HFFc6 (cell line): ENCODE measurements around the gene TEPSIN. TPM values are rescaled to one million over a fixed set of nuclear protein-coding genes. Genes with fewer than 3 reads are reported as not detected.

ENCODE experiments used
- DNase-seq: peaks from one replicate; pipeline ENCODE4 v3.0.0-alpha.2; 2018
- H3K27ac Mint-ChIP-seq: 2 replicates; pipeline ENCODE4 v1.8.0; 2020; ENCODE audit warnings: mild to moderate bottlenecking, mixed read lengths
- H3K27me3 Mint-ChIP-seq: 2 replicates; pipeline ENCODE4 v1.8.0; 2021; ENCODE audit warnings: mild to moderate bottlenecking, moderate library complexity, mixed read lengths; ENCODE audit not compliant: insufficient read depth
- H3K36me3 Mint-ChIP-seq: 2 replicates; pipeline ENCODE4 v1.8.0; 2021; ENCODE audit warnings: low read depth, mixed read lengths
- H3K4me1 Mint-ChIP-seq: 2 replicates; pipeline ENCODE4 v1.8.0; 2020; ENCODE audit warnings: low read depth, mixed read lengths
- H3K4me3 Mint-ChIP-seq: 2 replicates; pipeline ENCODE4 v1.8.0; 2020; ENCODE audit warnings: mild to moderate bottlenecking, moderate library complexity, mixed read lengths
- H3K9me3 Mint-ChIP-seq: 2 replicates; pipeline ENCODE4 v1.8.0; 2020; ENCODE audit warnings: mild to moderate bottlenecking, mixed read lengths
- CTCF ChIP-seq: fragments of 200-600 bp; sonication (generic); IDR thresholded peaks from 2 replicates; pipeline ENCODE4 v1.5.0; 2021; ENCODE audit warnings: antibody characterized with exemption, mild to moderate bottlenecking
- total RNA-seq, 6 experiments: library from RNA; stranded (reverse); fragmentation: NEBNext Ultra II Directional; extraction: Animal tissue kit (Norgen Biotek cat#: 25700); gene quantifications; 2 replicates in 1 of 6; 3 replicates in 5 of 6; pipeline ENCODE4 v1.2.3, GENCODE V29; 2021

The TEPSIN gene
- total RNA-seq, 6 experiments from 2014 or later = 16.2 to 22.5 (median 19.0) TPM

GRCh38 chr17:81187120-81187519 is 51.7 kb downstream of the TEPSIN start:
- no peak overlapping the region for H3K4me3 Mint-ChIP-seq
- no peak for TF ChIP-seq CTCF
- H3K36me3 Mint-ChIP-seq = no peaks in the 10 kb centered on the region
- H3K9me3 Mint-ChIP-seq = no peaks in the 10 kb centered on the region
- peaks cover 2% of the 10 kb centered on the region for H3K27me3 Mint-ChIP-seq
- no peaks in the 10 kb centered on the region for H3K4me1 Mint-ChIP-seq
- no peak overlapping the region for H3K27ac Mint-ChIP-seq
- no peak for DNase-seq

DNA sequence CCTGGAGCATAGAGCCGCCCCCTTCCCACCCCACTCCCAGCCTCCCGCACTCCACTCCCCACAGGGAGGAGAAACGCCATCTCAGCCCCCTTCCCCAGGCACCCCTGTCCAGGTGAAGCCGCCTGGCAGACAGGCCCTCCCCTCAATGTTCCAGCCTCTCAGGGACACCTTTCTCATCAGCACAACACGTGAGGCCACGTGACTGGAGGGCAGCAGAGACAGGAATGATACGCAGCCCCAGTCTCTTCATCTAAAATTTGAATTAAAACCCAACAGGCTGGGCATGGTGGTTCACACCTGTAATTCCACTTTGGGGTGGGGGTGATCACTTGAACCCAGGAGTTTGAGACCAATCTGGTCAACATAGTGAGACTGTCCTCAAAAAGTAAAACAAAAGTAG is 52.7 kb downstream of the TEPSIN start:
- DNase-seq = no peak
- Mint-ChIP-seq H3K27ac (no peak overlapping the region), H3K9me3 (no peaks in the 10 kb centered on the region), H3K36me3 (no peaks in the 10 kb centered on the region), H3K4me3 (no peak overlapping the region), H3K27me3 (peaks cover 2% of the 10 kb centered on the region), H3K4me1 (no peaks in the 10 kb centered on the region)
- TF ChIP-seq CTCF = no peak

GRCh38 chr17:81184555-81184954 is 54.3 kb downstream of the TEPSIN start:
- Mint-ChIP-seq H3K27ac (no peak overlapping the region), H3K9me3 (no peaks in the 10 kb centered on the region), H3K27me3 (peaks cover 4% of the 10 kb centered on the region), H3K4me3 (no peak overlapping the region), H3K4me1 (no peaks in the 10 kb centered on the region), H3K36me3 (no peaks in the 10 kb centered on the region)
- no peak for DNase-seq
- TF ChIP-seq CTCF = no peak

GRCh38 chr17:81183807-81184206 is 55.0 kb downstream of the TEPSIN start:
- H3K27me3 Mint-ChIP-seq = peaks cover 5% of the 10 kb centered on the region
- H3K4me3 Mint-ChIP-seq = no peak overlapping the region
- no peaks in the 10 kb centered on the region for H3K9me3 Mint-ChIP-seq
- no peak for TF ChIP-seq CTCF
- no peaks in the 10 kb centered on the region for H3K36me3 Mint-ChIP-seq
- H3K27ac Mint-ChIP-seq = no peak overlapping the region
- H3K4me1 Mint-ChIP-seq = no peaks in the 10 kb centered on the region
- DNase-seq = no peak

DNA sequence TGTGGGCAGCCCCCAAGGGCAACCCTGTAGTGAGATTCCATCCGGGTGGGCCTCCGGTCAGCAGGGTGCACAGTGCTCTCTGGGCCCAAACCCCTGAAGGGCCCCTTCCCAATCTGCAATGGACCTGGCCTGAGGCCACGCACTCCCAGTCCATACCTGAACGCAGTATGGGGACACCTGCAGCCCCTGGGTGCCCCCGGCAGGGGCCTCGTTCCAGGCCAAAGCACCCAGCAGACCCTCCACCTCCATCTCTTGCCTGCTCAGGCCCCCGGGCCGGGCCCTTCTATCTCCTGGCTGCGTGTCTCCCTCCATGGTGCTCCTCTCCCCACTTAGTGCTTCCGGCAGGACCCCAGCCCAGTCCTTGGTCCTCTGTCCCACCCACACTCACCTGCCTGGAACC is 55.5 kb downstream of the TEPSIN start:
- TF ChIP-seq CTCF = no peak
- no peak for DNase-seq
- no peak overlapping the region for H3K27ac Mint-ChIP-seq
- H3K27me3 Mint-ChIP-seq = peaks cover 5% of the 10 kb centered on the region
- no peaks in the 10 kb centered on the region for H3K9me3 Mint-ChIP-seq
- no peaks in the 10 kb centered on the region for H3K36me3 Mint-ChIP-seq
- no peak overlapping the region for H3K4me3 Mint-ChIP-seq
- H3K4me1 Mint-ChIP-seq = no peaks in the 10 kb centered on the region

DNA sequence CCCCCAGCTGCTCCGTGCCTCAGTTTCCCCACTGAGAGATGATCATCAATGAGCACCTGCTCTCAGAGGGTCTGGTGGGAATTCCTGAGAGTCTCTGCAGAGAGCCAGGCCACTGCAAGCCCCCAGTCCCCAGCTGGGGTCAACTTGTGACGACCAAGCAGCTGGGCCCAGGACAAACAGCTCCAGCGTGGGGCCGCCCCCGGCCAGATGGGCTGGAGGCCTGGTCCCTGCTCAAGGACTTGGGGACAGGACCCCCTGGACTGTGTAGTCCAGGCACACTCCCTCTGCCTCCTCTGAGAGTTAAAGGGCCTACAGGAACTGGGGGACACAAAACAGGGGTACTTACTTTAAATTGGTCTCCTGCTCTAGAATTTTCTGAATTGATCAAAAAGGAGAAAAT is 56.3 kb downstream of the TEPSIN start:
- Mint-ChIP-seq H3K4me1 (no peaks in the 10 kb centered on the region), H3K4me3 (no peak overlapping the region), H3K36me3 (no peaks in the 10 kb centered on the region), H3K27me3 (peaks cover 5% of the 10 kb centered on the region), H3K9me3 (no peaks in the 10 kb centered on the region), H3K27ac (no peak overlapping the region)
- no peak for TF ChIP-seq CTCF
- DNase-seq = no peak
